HepG2 (cell line): ENCODE results near the gene RASSF10. TPM values are rescaled to one million over a fixed set of nuclear protein-coding genes. Genes with fewer than 3 reads are reported as not detected.

Source experiments
- ATAC-seq: fragments of 200-7000 bp; cut with Tn5 transposase; 3 replicates; pipeline ENCODE4 v1.9.1; 2020; ENCODE audit warnings: mild to moderate bottlenecking, moderate library complexity
- BruUV-seq: library from RNA; stranded (reverse); fragments of 400-500 nt; replicated peaks from 2 replicates; lab custom pipeline; 2021; lab: Mats Ljungman, UMichigan
- CTCF ChIA-PET: fragments of 300-600 bp; formaldehyde crosslinking; extraction: SDS; loops from one replicate; lab custom pipeline; 2021; ENCODE audit warnings: low total read pairs, inconsistent platforms, low intra/inter-chr PET ratio; lab: Yijun Ruan, JAX
- POLR2A ChIA-PET: fragments of 350-600 bp; sonication (Branson Sonifier 250); formaldehyde crosslinking; loops from one replicate; lab custom pipeline; 2020; ENCODE audit warnings: antibody characterized with exemption, inconsistent platforms; lab: Yijun Ruan, JAX
- DNase-seq: peaks from one replicate; pipeline ENCODE4 v3.0.0-alpha.2; 2015; ENCODE audit warnings: low spot score
- FAIRE-seq: peaks from 3 replicates; lab custom pipeline; 2011; peaks lifted over from hg19 to GRCh38; lab: Jason Lieb, UNC
- H2AFZ ChIP-seq: one replicate; pipeline ENCODE4 v1.6.1; 2011; ENCODE audit warnings: low read length, inconsistent platforms
- H3K27ac ChIP-seq: fragments of 300-600 bp; 3 replicates; pipeline ENCODE4 v1.8.0; 2011; ENCODE audit warnings: mixed run types, mild to moderate bottlenecking, mixed read lengths, low read length, inconsistent platforms; ENCODE audit not compliant: insufficient read depth; ENCODE audit errors: extremely low read length
- H3K27me3 ChIP-seq, 2 experiments: fragments of 200-600 bp in 1 of 2; 2 replicates in 1 of 2; 3 replicates in 1 of 2; pipeline versions ENCODE4 v1.6.0 to v1.8.0; 2011; ENCODE audit warnings: low read length in 2 of 2, mild to moderate bottlenecking in 2 of 2, moderate library complexity in 2 of 2, inconsistent platforms in 1 of 2; ENCODE audit not compliant: insufficient read depth in 2 of 2, control insufficient read depth in 1 of 2
- H3K36me3 ChIP-seq, 2 experiments: fragments of 200-600 bp in 1 of 2; replicated peaks in 1 of 2; 2 replicates in 1 of 2; 3 replicates in 1 of 2; pipeline versions ENCODE4 v1.5.1 to v1.8.0; 2011; ENCODE audit warnings: low read length in 2 of 2, inconsistent platforms in 1 of 2; ENCODE audit not compliant: insufficient read depth in 2 of 2, control insufficient read depth in 1 of 2
- H3K4me1 ChIP-seq: 2 replicates; pipeline ENCODE4 v1.5.1; 2012; ENCODE audit warnings: low read length, inconsistent platforms; ENCODE audit not compliant: insufficient read depth
- H3K4me2 ChIP-seq: 2 replicates; pipeline ENCODE4 v1.6.0; 2011; ENCODE audit warnings: low read depth, low read length, inconsistent platforms
- H3K4me3 ChIP-seq, 3 experiments: fragments of 200-600 bp in 1 of 3; sonication (generic), shearing (Covaris generic) in 1 of 3; replicated peaks in 1 of 3; 2 replicates each; pipeline ENCODE4 v1.5.1; 2011 to 2016; ENCODE audit warnings: low read length in 3 of 3, inconsistent platforms in 2 of 3, low read depth in 2 of 3, mild to moderate bottlenecking in 2 of 3, control low read depth in 1 of 3, mixed read lengths in 1 of 3; ENCODE audit not compliant: insufficient read depth in 1 of 3
- H3K79me2 ChIP-seq: one replicate; pipeline ENCODE4 v1.6.1; 2011; ENCODE audit warnings: low read length, inconsistent platforms; ENCODE audit not compliant: insufficient read depth
- H3K9ac ChIP-seq: 2 replicates; pipeline ENCODE4 v1.6.0; 2011; ENCODE audit warnings: mild to moderate bottlenecking, low read depth, low read length, inconsistent platforms; ENCODE audit not compliant: insufficient read depth
- H3K9me3 ChIP-seq: 2 replicates; pipeline ENCODE4 v1.5.1; 2012; ENCODE audit warnings: mild to moderate bottlenecking, low read length
- H4K20me1 ChIP-seq: 2 replicates; pipeline ENCODE4 v1.6.0; 2011; ENCODE audit warnings: inconsistent platforms, mild to moderate bottlenecking, low read length, moderate library complexity; ENCODE audit not compliant: insufficient read depth
- BCL6 ChIP-seq: IDR thresholded peaks from 2 replicates; pipeline ENCODE4 v1.6.1; 2016; ENCODE audit warnings: missing genetic modification reagents, missing compliant biosample characterization
- IRX3 ChIP-seq: sonication (generic); formaldehyde crosslinking; IDR thresholded peaks from 2 replicates; pipeline ENCODE4 v1.8.1; 2023; ENCODE audit warnings: mild to moderate bottlenecking, low read depth, missing genetic modification reagents, borderline replicate concordance
- KDM5A ChIP-seq: fragments of 200-600 bp; sonication (generic); IDR thresholded peaks from 2 replicates; pipeline ENCODE4 v1.7.0; 2018; ENCODE audit warnings: antibody characterized with exemption, mild to moderate bottlenecking, low read length, borderline replicate concordance
- KLF13 ChIP-seq: sonication (generic); formaldehyde crosslinking; IDR thresholded peaks from 2 replicates; pipeline ENCODE4 v1.4.0; 2020; ENCODE audit warnings: mild to moderate bottlenecking, missing genetic modification reagents
- RAD51 ChIP-seq: fragments of 450-650 bp; IDR thresholded peaks from 2 replicates; pipeline ENCODE4 v1.6.1; 2016; ENCODE audit warnings: borderline replicate concordance
- RARG ChIP-seq: sonication (generic); formaldehyde crosslinking; IDR thresholded peaks from 2 replicates; pipeline ENCODE4 v1.4.0; 2020; ENCODE audit warnings: low read depth, mild to moderate bottlenecking, missing genetic modification reagents
- RFXANK ChIP-seq: IDR thresholded peaks from 2 replicates; pipeline ENCODE4 v1.6.1; 2016
- SMYD3 ChIP-seq: sonication (generic); formaldehyde crosslinking; IDR thresholded peaks from 2 replicates; pipeline ENCODE4 v1.8.1; 2023; ENCODE audit warnings: mild to moderate bottlenecking, missing genetic modification reagents
- TAF15 ChIP-seq: fragments of 200-400 bp; formaldehyde crosslinking; IDR thresholded peaks from one replicate; pipeline ENCODE4 v1.6.1; 2018; ENCODE audit warnings: mild to moderate bottlenecking, low read depth, low read length; ENCODE audit not compliant: poor library complexity, severe bottlenecking
- TEAD3 ChIP-seq: optimal IDR thresholded peaks from 2 replicates; pipeline ENCODE3; 2016; ENCODE audit warnings: borderline replicate concordance
- THRA ChIP-seq: sonication (generic); formaldehyde crosslinking; IDR thresholded peaks from 2 replicates; pipeline ENCODE4 v1.4.0; 2020; ENCODE audit warnings: missing genetic modification reagents, borderline replicate concordance
- ZKSCAN8 ChIP-seq: IDR thresholded peaks from 2 replicates; pipeline ENCODE4 v1.6.1; 2016; ENCODE audit warnings: borderline replicate concordance, missing genetic modification reagents, missing compliant biosample characterization
- ZNF138 ChIP-seq: sonication (generic); formaldehyde crosslinking; IDR thresholded peaks from 2 replicates; pipeline ENCODE4 v1.5.0; 2020; ENCODE audit warnings: mild to moderate bottlenecking, low read depth, missing genetic modification reagents
- ZNF543 ChIP-seq: sonication (generic); formaldehyde crosslinking; IDR thresholded peaks from 2 replicates; pipeline ENCODE4 v1.4.0; 2020; ENCODE audit warnings: mild to moderate bottlenecking, missing genetic modification reagents
- ZNF749 ChIP-seq: sonication (generic); formaldehyde crosslinking; IDR thresholded peaks from 2 replicates; pipeline ENCODE4 v1.8.0; 2022; ENCODE audit warnings: mild to moderate bottlenecking, missing genetic modification reagents, moderate library complexity, borderline replicate concordance
- ZNF776 ChIP-seq: sonication (generic); formaldehyde crosslinking; IDR thresholded peaks from 2 replicates; pipeline ENCODE4 v1.4.0; 2020; ENCODE audit warnings: mild to moderate bottlenecking, missing genetic modification reagents
- ZSCAN29 ChIP-seq: sonication (generic); formaldehyde crosslinking; conservative IDR thresholded peaks from 2 replicates; pipeline ENCODE4 v1.4.0; 2020; ENCODE audit warnings: mild to moderate bottlenecking, missing genetic modification reagents
- WGBS: methylation state at CpG from one replicate; pipeline ENCODE4 v1.1.6; 2017; ENCODE audit warnings: low lambda C conversion rate; 5-methylcytosine and 5-hydroxymethylcytosine counted together
- in situ Hi-C: cut with HindIII; loops from 2 replicates; pipeline ENCODE4 v1.10.0; 2017; ENCODE audit warnings: low pct_unique_long_range_greater_than_20kb; ENCODE audit not compliant: extremely low pct_ligation_motif_present
- intact Hi-C: fragments of 100-400 bp; cut with micrococcal nuclease; formaldehyde crosslinking; loops from one replicate; pipeline ENCODE4 v1.10.0; 2022; ENCODE audit not compliant: unreplicated experiment
- polyA plus RNA-seq, 8 experiments: library from polyadenylated mRNA; depleted of rRNA in 3 of 8; stranded (reverse) in 7 of 8; unstranded in 1 of 8; fragments of >200 nt; fragmentation: Illumina TruSeq in 4 of 8; extraction: Trizol in 4 of 8; gene quantifications; 2 replicates each; pipeline versions ENCODE4 v1.2.1 to v1.2.3, GENCODE V29; 2011 to 2016; ENCODE audit warnings: low read depth in 4 of 8, missing spikeins in 1 of 8, mixed read lengths in 1 of 8; ENCODE audit not compliant: insufficient read depth in 1 of 8
- total RNA-seq, 5 experiments: library from RNA; depleted of rRNA; stranded (reverse); fragments of >200 nt; fragmentation: Illumina TruSeq; extraction: Trizol; gene quantifications; 2 replicates each; pipeline ENCODE4 v1.2.3, GENCODE V29; 2016; ENCODE audit warnings: low read depth in 1 of 5

RASSF10 gene
- total and polyA plus RNA-seq, 2 of the 13 experiments (the other 11 are each of a cell fraction or from before 2014, with no cell fraction given): not detected

- no peaks in the 10 kb centered on the region for H3K9me3 ChIP-seq
- 89% methylated on average over 5 of the region's 5 CpGs for WGBS
- ChIA-PET POLR2A (no interaction called here), CTCF (no interaction called here)
- no peaks in the 10 kb centered on the region for H4K20me1 ChIP-seq
- H3K9ac ChIP-seq: no peak overlapping the region
- no peaks in the 10 kb centered on the region for H3K36me3 ChIP-seq
- no peak for ATAC-seq
- no peak overlapping the region for H2AFZ ChIP-seq
- in situ Hi-C loops: no loop called here
- intact Hi-C loops: no loop called here
- H3K79me2 ChIP-seq: no peaks in the 10 kb centered on the region
- no peak for DNase-seq
- FAIRE-seq: no peak
- no peak overlapping the region for H3K27ac ChIP-seq
- BruUV-seq: no TSS peak
- no peak overlapping the region for H3K4me3 ChIP-seq
- TF ChIP-seq RFXANK (CRISPR knock-in tag) (no peak), ZNF138 (CRISPR knock-in tag) (no peak), KDM5A (no peak), SMYD3 (CRISPR knock-in tag) (no peak), RARG (CRISPR knock-in tag) (no peak), THRA (CRISPR knock-in tag) (no peak), TEAD3 (CRISPR knock-in tag) (no peak)
- TF ChIP-seq, all 625 proteins: peak for 0
- no peaks in the 10 kb centered on the region for H3K27me3 ChIP-seq
- no peak overlapping the region for H3K4me2 ChIP-seq
- H3K4me1 ChIP-seq: peaks cover 17% of the 10 kb centered on the region
Measured at GRCh38 chr11:12998336-12998735, 10.8 kb upstream of the RASSF10 start.

- Histone ChIP-seq H4K20me1 (no peaks in the 10 kb centered on the region), H2AFZ (no peak overlapping the region), H3K27me3 (no peaks in the 10 kb centered on the region), H3K27ac (no peak overlapping the region), H3K4me2 (no peak overlapping the region), H3K36me3 (no peaks in the 10 kb centered on the region), H3K4me1 (peaks cover 17% of the 10 kb centered on the region), H3K4me3 (no peak overlapping the region), H3K9me3 (no peaks in the 10 kb centered on the region), H3K79me2 (no peaks in the 10 kb centered on the region), H3K9ac (no peak overlapping the region)
- intact Hi-C loops: no loop called here
- TF ChIP-seq IRX3 (CRISPR knock-in tag) (no peak), BCL6 (no peak), KLF13 (no peak), ZSCAN29 (CRISPR knock-in tag) (no peak), RAD51 (no peak), ZNF776 (CRISPR knock-in tag) (no peak), ZNF749 (CRISPR knock-in tag) (no peak), ZNF543 (CRISPR knock-in tag) (no peak), TAF15 (no peak), ZKSCAN8 (CRISPR knock-in tag) (no peak)
- in situ Hi-C loops: no loop called here
- CTCF ChIA-PET: no interaction called here
- FAIRE-seq (no peak), DNase-seq (no peak), ATAC-seq (no peak)
- POLR2A ChIA-PET: no interaction called here
- no TSS peak for BruUV-seq
- 83% methylated on average over 7 of the region's 7 CpGs for WGBS
Measured at GRCh38 chr11:12999597-12999996, 9.5 kb upstream of the RASSF10 start.
